HepG2 (cell line): Measurements from ENCODE around the gene RAD54L. TPM values are rescaled to one million over a fixed set of nuclear protein-coding genes. Genes with fewer than 3 reads are reported as not detected.
"Not testable (repeated sequence)": the region's sequence is repeated elsewhere in the genome, so short reads cannot be mapped to it uniquely, and the experiment has no call there.

Experiments used
- ATAC-seq: fragments of 200-7000 bp; cut with Tn5 transposase; 3 replicates; pipeline ENCODE4 v1.9.1; 2020; ENCODE audit warnings: mild to moderate bottlenecking, moderate library complexity
- BruUV-seq: library from RNA; stranded (reverse); fragments of 400-500 nt; replicated peaks from 2 replicates; lab custom pipeline; 2021; lab: Mats Ljungman, UMichigan
- CTCF ChIA-PET: fragments of 300-600 bp; formaldehyde crosslinking; extraction: SDS; loops from one replicate; lab custom pipeline; 2021; ENCODE audit warnings: low total read pairs, inconsistent platforms, low intra/inter-chr PET ratio; lab: Yijun Ruan, JAX
- POLR2A ChIA-PET: fragments of 350-600 bp; sonication (Branson Sonifier 250); formaldehyde crosslinking; loops from one replicate; lab custom pipeline; 2020; ENCODE audit warnings: antibody characterized with exemption, inconsistent platforms; lab: Yijun Ruan, JAX
- DNase-seq: peaks from one replicate; pipeline ENCODE4 v3.0.0-alpha.2; 2015; ENCODE audit warnings: low spot score
- FAIRE-seq: peaks from 3 replicates; lab custom pipeline; 2011; peaks lifted over from hg19 to GRCh38; lab: Jason Lieb, UNC
- H2AFZ ChIP-seq: one replicate; pipeline ENCODE4 v1.6.1; 2011; ENCODE audit warnings: low read length, inconsistent platforms
- H3K27ac ChIP-seq: fragments of 300-600 bp; 3 replicates; pipeline ENCODE4 v1.8.0; 2011; ENCODE audit warnings: mixed run types, mild to moderate bottlenecking, mixed read lengths, low read length, inconsistent platforms; ENCODE audit not compliant: insufficient read depth; ENCODE audit errors: extremely low read length
- H3K27me3 ChIP-seq, 2 experiments: fragments of 200-600 bp in 1 of 2; 2 replicates in 1 of 2; 3 replicates in 1 of 2; pipeline versions ENCODE4 v1.6.0 to v1.8.0; 2011; ENCODE audit warnings: low read length in 2 of 2, mild to moderate bottlenecking in 2 of 2, moderate library complexity in 2 of 2, inconsistent platforms in 1 of 2; ENCODE audit not compliant: insufficient read depth in 2 of 2, control insufficient read depth in 1 of 2
- H3K36me3 ChIP-seq, 2 experiments: fragments of 200-600 bp in 1 of 2; replicated peaks in 1 of 2; 2 replicates in 1 of 2; 3 replicates in 1 of 2; pipeline versions ENCODE4 v1.5.1 to v1.8.0; 2011; ENCODE audit warnings: low read length in 2 of 2, inconsistent platforms in 1 of 2; ENCODE audit not compliant: insufficient read depth in 2 of 2, control insufficient read depth in 1 of 2
- H3K4me1 ChIP-seq: 2 replicates; pipeline ENCODE4 v1.5.1; 2012; ENCODE audit warnings: low read length, inconsistent platforms; ENCODE audit not compliant: insufficient read depth
- H3K4me2 ChIP-seq: 2 replicates; pipeline ENCODE4 v1.6.0; 2011; ENCODE audit warnings: low read depth, low read length, inconsistent platforms
- H3K4me3 ChIP-seq, 3 experiments: fragments of 200-600 bp in 1 of 3; sonication (generic), shearing (Covaris generic) in 1 of 3; replicated peaks in 1 of 3; 2 replicates each; pipeline ENCODE4 v1.5.1; 2011 to 2016; ENCODE audit warnings: low read length in 3 of 3, inconsistent platforms in 2 of 3, low read depth in 2 of 3, mild to moderate bottlenecking in 2 of 3, control low read depth in 1 of 3, mixed read lengths in 1 of 3; ENCODE audit not compliant: insufficient read depth in 1 of 3
- H3K79me2 ChIP-seq: one replicate; pipeline ENCODE4 v1.6.1; 2011; ENCODE audit warnings: low read length, inconsistent platforms; ENCODE audit not compliant: insufficient read depth
- H3K9ac ChIP-seq: 2 replicates; pipeline ENCODE4 v1.6.0; 2011; ENCODE audit warnings: mild to moderate bottlenecking, low read depth, low read length, inconsistent platforms; ENCODE audit not compliant: insufficient read depth
- H3K9me3 ChIP-seq: 2 replicates; pipeline ENCODE4 v1.5.1; 2012; ENCODE audit warnings: mild to moderate bottlenecking, low read length
- H4K20me1 ChIP-seq: 2 replicates; pipeline ENCODE4 v1.6.0; 2011; ENCODE audit warnings: inconsistent platforms, mild to moderate bottlenecking, low read length, moderate library complexity; ENCODE audit not compliant: insufficient read depth
- ZNF431 ChIP-seq: sonication (generic); formaldehyde crosslinking; IDR thresholded peaks from 2 replicates; pipeline ENCODE4 v1.9.0; 2022; ENCODE audit warnings: missing genetic modification reagents, low read depth, mild to moderate bottlenecking, borderline replicate concordance
- WGBS: methylation state at CpG from one replicate; pipeline ENCODE4 v1.1.6; 2017; ENCODE audit warnings: low lambda C conversion rate; 5-methylcytosine and 5-hydroxymethylcytosine counted together
- in situ Hi-C: cut with HindIII; loops from 2 replicates; pipeline ENCODE4 v1.10.0; 2017; ENCODE audit warnings: low pct_unique_long_range_greater_than_20kb; ENCODE audit not compliant: extremely low pct_ligation_motif_present
- intact Hi-C: fragments of 100-400 bp; cut with micrococcal nuclease; formaldehyde crosslinking; loops from one replicate; pipeline ENCODE4 v1.10.0; 2022; ENCODE audit not compliant: unreplicated experiment
- polyA plus RNA-seq, 8 experiments: library from polyadenylated mRNA; depleted of rRNA in 3 of 8; stranded (reverse) in 7 of 8; unstranded in 1 of 8; fragments of >200 nt; fragmentation: Illumina TruSeq in 4 of 8; extraction: Trizol in 4 of 8; gene quantifications; 2 replicates each; pipeline versions ENCODE4 v1.2.1 to v1.2.3, GENCODE V29; 2011 to 2016; ENCODE audit warnings: low read depth in 4 of 8, missing spikeins in 1 of 8, mixed read lengths in 1 of 8; ENCODE audit not compliant: insufficient read depth in 1 of 8
- total RNA-seq, 5 experiments: library from RNA; depleted of rRNA; stranded (reverse); fragments of >200 nt; fragmentation: Illumina TruSeq; extraction: Trizol; gene quantifications; 2 replicates each; pipeline ENCODE4 v1.2.3, GENCODE V29; 2016; ENCODE audit warnings: low read depth in 1 of 5

RAD54L gene
- total and polyA plus RNA-seq, 2 of the 13 experiments (the other 11 are each of a cell fraction or from before 2014, with no cell fraction given) = 10.2 to 30.0 TPM

- H3K4me2 ChIP-seq, H3K9ac ChIP-seq, FAIRE-seq, H3K4me3 ChIP-seq, H3K36me3 ChIP-seq, CTCF ChIA-PET, H2AFZ ChIP-seq, BruUV-seq, ATAC-seq, DNase-seq, H3K9me3 ChIP-seq, intact Hi-C loops, H3K27me3 ChIP-seq, H4K20me1 ChIP-seq, H3K27ac ChIP-seq, POLR2A ChIA-PET, H3K79me2 ChIP-seq, in situ Hi-C loops: not testable (repeated sequence)
- peaks cover 12% of the 10 kb centered on the region for H3K4me1 ChIP-seq
- 4% methylated on average over 1 of the region's 1 CpG for WGBS
- TF ChIP-seq ZNF431 (CRISPR knock-in tag) = peak; percentile 100
Observed at GRCh38 chr1:46238865-46239264, 8.7 kb upstream of the RAD54L start.

GRCh38 chr1:46241733-46242132 is 5.8 kb upstream of the RAD54L start:
- intact Hi-C loops, FAIRE-seq, H3K9ac ChIP-seq, CTCF ChIA-PET, DNase-seq, H3K4me2 ChIP-seq, in situ Hi-C loops, H3K27ac ChIP-seq, H3K4me3 ChIP-seq, H3K27me3 ChIP-seq, ATAC-seq, H3K79me2 ChIP-seq, POLR2A ChIA-PET, H3K9me3 ChIP-seq, H3K36me3 ChIP-seq, H2AFZ ChIP-seq, BruUV-seq, H4K20me1 ChIP-seq: not testable (repeated sequence)
- WGBS = no CpG with 5 or more reads among the region's 38 CpGs
- H3K4me1 ChIP-seq = peaks cover 36% of the 10 kb centered on the region
